GM12875 (cell line): ENCODE results near the gene FAM151A.

Experiments
- H3K4me3 ChIP-seq: one replicate; pipeline ENCODE4 v1.5.1; 2011; ENCODE audit warnings: low read depth, low read length, control low read depth
- CTCF ChIP-seq: IDR thresholded peaks from 2 replicates; pipeline ENCODE4 v1.5.1; 2011; ENCODE audit warnings: low read depth, mild to moderate bottlenecking, control low read depth, inconsistent platforms, low read length, moderate library complexity, borderline replicate concordance; ENCODE audit not compliant: insufficient read depth

FAM151A gene

DNA sequence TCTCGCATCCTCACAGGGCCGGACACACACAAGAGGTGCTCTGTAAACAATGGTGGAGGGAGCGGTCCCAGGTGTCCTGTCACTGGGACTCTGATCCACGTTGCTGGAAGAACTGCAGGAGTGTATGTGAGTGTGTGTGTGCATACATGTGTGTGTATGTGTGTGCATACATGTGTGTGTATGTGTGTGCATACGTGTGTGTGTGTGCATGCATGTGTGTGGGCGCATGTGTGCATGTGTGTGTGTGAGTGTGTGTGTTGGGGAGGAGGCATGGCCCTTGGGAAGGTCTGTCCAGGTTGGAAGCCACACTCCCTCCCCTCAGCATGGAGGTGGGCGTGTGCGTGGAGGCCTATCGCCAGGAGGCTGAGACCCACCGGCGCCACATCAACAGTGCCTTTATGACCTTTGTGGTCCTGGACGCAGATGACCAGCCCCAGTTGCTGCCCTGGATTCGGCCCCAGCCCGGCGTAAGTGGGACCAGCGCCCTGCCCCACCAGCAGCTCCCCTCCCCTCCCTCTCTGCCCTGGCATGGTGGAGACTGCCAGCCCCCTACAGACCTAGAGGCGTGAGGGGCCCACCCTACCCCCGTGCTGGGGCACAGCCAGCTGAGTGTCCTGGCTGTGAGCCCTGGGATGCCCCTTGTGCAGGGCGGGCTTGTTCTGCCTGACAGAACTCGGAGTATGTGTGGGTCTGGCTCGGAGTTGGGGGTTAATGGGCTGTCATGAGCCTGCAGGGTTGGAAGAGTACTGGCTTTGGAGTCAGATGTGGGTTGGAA is 22.2 kb downstream of the FAM151A start:
- TF ChIP-seq CTCF: no peak
- no peak overlapping the region for H3K4me3 ChIP-seq

GRCh38 chr1:54599211-54599823 is 24.0 kb downstream of the FAM151A start:
- no peak overlapping the region for H3K4me3 ChIP-seq
- TF ChIP-seq CTCF: no peak

DNA sequence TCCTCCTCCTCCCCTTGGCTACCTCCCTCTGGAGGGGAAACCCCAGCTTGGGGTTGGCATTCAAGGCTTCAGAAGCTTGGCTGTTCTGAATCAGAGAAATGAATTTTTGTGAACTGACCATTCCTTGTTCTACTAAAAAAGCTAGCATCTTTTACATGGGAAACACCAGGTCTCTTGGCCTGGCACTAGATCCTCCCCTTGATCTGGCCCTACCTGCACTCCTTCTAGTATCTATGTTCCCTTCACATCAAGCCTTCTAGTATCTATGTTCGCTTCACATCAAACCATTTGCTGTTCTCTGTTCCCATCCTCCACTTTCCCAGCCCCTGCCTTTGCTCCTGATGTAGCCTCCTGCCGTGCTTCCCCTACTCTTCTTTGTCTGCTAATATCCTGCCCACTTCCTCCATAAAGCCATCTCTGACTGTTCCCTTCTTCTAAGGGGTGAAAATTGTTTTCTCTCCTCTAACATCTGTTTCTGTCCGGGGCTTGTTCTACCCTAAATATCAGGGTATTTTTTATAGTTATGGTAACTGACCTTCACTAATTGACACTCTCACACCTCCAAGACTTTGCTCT is 25.8 kb downstream of the FAM151A start:
- no peak overlapping the region for H3K4me3 ChIP-seq
- no peak for TF ChIP-seq CTCF

GRCh38 chr1:54596756-54597155 is 26.6 kb downstream of the FAM151A start:
- TF ChIP-seq CTCF: no peak
- H3K4me3 ChIP-seq: no peak overlapping the region

DNA sequence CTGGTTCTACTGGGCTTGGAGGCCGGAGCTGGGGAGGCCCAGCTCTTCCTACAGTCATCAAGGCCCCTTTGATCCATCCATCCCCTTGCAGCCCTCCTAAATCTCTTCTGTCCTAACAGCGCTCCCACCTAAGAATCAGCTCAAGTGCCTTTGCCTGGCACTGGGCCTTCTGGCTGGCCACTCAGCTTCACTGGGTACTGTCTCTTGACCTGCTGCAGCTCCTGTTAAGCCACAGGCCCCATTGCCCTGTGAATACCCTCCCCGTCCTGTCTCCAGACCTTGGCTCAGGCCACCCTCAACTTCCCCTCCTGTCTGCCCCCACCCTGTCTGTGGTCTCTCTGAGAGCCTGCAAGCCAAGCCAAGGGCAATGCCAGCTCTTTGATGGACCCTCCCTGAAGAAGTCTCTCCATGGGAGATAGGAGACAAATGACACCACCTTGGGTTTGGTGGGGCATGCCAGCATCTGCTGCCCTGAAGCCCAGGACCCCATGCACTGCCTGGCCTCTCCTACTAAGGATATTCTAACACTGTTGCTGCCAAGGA is 27.3 kb downstream of the FAM151A start:
- no peak for TF ChIP-seq CTCF

GRCh38 chr1:54594463-54594862 is 28.9 kb downstream of the FAM151A start:
- no peak for TF ChIP-seq CTCF

More for the DNA sequence above, 27.3 kb downstream of the FAM151A start:
- H3K4me3 ChIP-seq: no peak overlapping the region

DNA sequence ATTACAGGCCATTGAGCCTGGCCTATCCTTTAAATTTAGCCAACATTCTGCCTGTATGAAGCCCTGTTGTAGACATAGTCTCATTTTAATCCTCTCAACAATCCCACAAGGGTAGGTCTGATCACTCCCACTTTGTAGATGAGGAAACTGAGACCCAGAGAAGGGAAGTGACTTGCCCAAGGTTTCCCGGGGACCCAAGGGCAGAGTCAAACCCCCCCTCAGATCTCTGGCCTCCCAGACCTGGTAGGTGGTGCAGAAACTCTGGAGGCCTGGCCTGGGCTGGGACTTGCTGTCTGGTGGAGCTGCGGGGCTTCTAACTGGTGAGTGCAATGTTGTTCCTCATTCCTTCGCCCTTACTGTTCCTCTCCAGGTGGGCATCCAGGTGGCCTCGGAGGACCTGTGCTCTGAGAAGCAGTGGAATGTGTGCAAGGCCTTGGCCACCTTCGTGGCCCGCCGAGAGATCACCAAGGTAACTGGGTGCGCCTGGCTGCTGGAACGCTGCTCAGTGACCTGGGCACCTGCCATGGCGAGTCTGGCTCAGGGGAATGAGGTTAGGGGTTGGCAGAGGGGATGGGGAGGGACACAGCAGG is 29.7 kb downstream of the FAM151A start:
- TF ChIP-seq CTCF: no peak
- no peak overlapping the region for H3K4me3 ChIP-seq

More at GRCh38 chr1:54594463-54594862, 28.9 kb downstream of the FAM151A start:
- H3K4me3 ChIP-seq: no peak overlapping the region
